CD14-positive monocyte (primary cell): Measurements from ENCODE around the gene AKAIN1. TPM values are rescaled to one million over a fixed set of nuclear protein-coding genes. Genes with fewer than 3 reads are reported as not detected.

ENCODE experiments used
- DNase-seq, 3 donors: peaks; one replicate each; pipeline ENCODE4 v3.0.0-alpha.2; 2011 to 2022
- H2AFZ ChIP-seq: 2 replicates; pipeline ENCODE4 v1.6.0; 2012; ENCODE audit warnings: mild to moderate bottlenecking, low read depth, low read length, inconsistent platforms; ENCODE audit not compliant: insufficient read depth, poor library complexity, severe bottlenecking
- H3K27ac ChIP-seq, 2 donors: 1 replicate in 1 of 2; 2 replicates in 1 of 2; pipeline ENCODE4 v1.5.1; 2012 to 2013; ENCODE audit warnings: low read length in 2 of 2, control low read depth in 1 of 2, inconsistent platforms in 1 of 2, low read depth in 1 of 2, mild to moderate bottlenecking in 1 of 2
- H3K27me3 ChIP-seq, 2 donors: one replicate each; pipeline versions ENCODE4 v1.6.0 to v1.6.1; 2011 to 2013; ENCODE audit warnings: low read length in 2 of 2; ENCODE audit not compliant: control insufficient read depth in 2 of 2, insufficient read depth in 2 of 2
- H3K36me3 ChIP-seq, 2 donors: replicated peaks in 1 of 2; 1 replicate in 1 of 2; 2 replicates in 1 of 2; pipeline versions ENCODE4 v1.5.1 to v1.6.1; 2012 to 2013; ENCODE audit warnings: low read length in 2 of 2, control low read depth in 1 of 2, inconsistent platforms in 1 of 2, mild to moderate bottlenecking in 1 of 2; ENCODE audit not compliant: insufficient read depth in 2 of 2, control insufficient read depth in 1 of 2
- H3K4me1 ChIP-seq, 2 donors: 1 replicate in 1 of 2; 2 replicates in 1 of 2; pipeline versions ENCODE4 v1.5.1 to v1.6.1; 2012 to 2013; ENCODE audit warnings: low read length in 2 of 2, control low read depth in 1 of 2, inconsistent platforms in 1 of 2, mild to moderate bottlenecking in 1 of 2, moderate library complexity in 1 of 2; ENCODE audit not compliant: insufficient read depth in 2 of 2, control insufficient read depth in 1 of 2
- H3K4me2 ChIP-seq: replicated peaks from 2 replicates; pipeline ENCODE3; 2012; ENCODE audit warnings: low read length, moderate library complexity, mild to moderate bottlenecking; ENCODE audit not compliant: poor library complexity, severe bottlenecking; ENCODE audit errors: extremely low read depth
- H3K4me3 ChIP-seq, 3 experiments: fragments of 200-600 bp in 1 of 3; sonication (generic) in 1 of 3; replicated peaks in 1 of 3; 1 replicate in 2 of 3; 2 replicates in 1 of 3; pipeline ENCODE4 v1.5.1; 2011 to 2013; ENCODE audit warnings: low read length in 3 of 3, mild to moderate bottlenecking in 3 of 3, control low read depth in 2 of 3, low read depth in 2 of 3, inconsistent platforms in 1 of 3, moderate library complexity in 1 of 3
- H3K79me2 ChIP-seq: 2 replicates; pipeline ENCODE4 v1.6.0; 2012; ENCODE audit warnings: mild to moderate bottlenecking, control low read depth, inconsistent platforms, low read length, moderate library complexity; ENCODE audit not compliant: insufficient read depth
- H3K9ac ChIP-seq: 2 replicates; pipeline ENCODE4 v1.6.0; 2017; ENCODE audit warnings: low read length, mild to moderate bottlenecking; ENCODE audit not compliant: insufficient read depth, poor library complexity, severe bottlenecking
- H3K9me3 ChIP-seq, 2 donors: replicated peaks in 1 of 2; 1 replicate in 1 of 2; 2 replicates in 1 of 2; pipeline versions ENCODE4 v1.5.1 to v1.6.1; 2012 to 2013; ENCODE audit warnings: low read length in 2 of 2, control low read depth in 1 of 2; ENCODE audit not compliant: control insufficient read depth in 1 of 2, insufficient read depth in 1 of 2
- H4K20me1 ChIP-seq: 2 replicates; pipeline ENCODE4 v1.6.0; 2012; ENCODE audit warnings: mild to moderate bottlenecking, low read length, control low read depth, moderate library complexity; ENCODE audit not compliant: insufficient read depth
- H3K27ac Mint-ChIP-seq, 7 donors: one replicate each; pipeline ENCODE4 v1.8.0; 2020; ENCODE audit warnings: mild to moderate bottlenecking in 7 of 7, mixed read lengths in 7 of 7, moderate library complexity in 6 of 7, inconsistent platforms in 2 of 7
- H3K27me3 Mint-ChIP-seq, 3 donors: one replicate each; pipeline ENCODE4 v1.8.0; 2021 to 2022; ENCODE audit warnings: low read depth in 3 of 3, mild to moderate bottlenecking in 3 of 3, mixed read lengths in 3 of 3, moderate library complexity in 3 of 3, inconsistent platforms in 1 of 3
- H3K36me3 Mint-ChIP-seq, 2 donors: one replicate each; pipeline ENCODE4 v1.8.0; 2020; ENCODE audit warnings: mixed read lengths in 2 of 2, inconsistent platforms in 1 of 2, mild to moderate bottlenecking in 1 of 2
- H3K4me1 Mint-ChIP-seq: one replicate; pipeline ENCODE4 v1.8.0; 2020; ENCODE audit warnings: mild to moderate bottlenecking, mixed read lengths
- H3K4me3 Mint-ChIP-seq, 2 donors: one replicate each; pipeline ENCODE4 v1.8.0; 2020; ENCODE audit warnings: mild to moderate bottlenecking in 2 of 2, mixed read lengths in 2 of 2, moderate library complexity in 1 of 2
- H3K9me3 Mint-ChIP-seq, 7 donors: one replicate each; pipeline ENCODE4 v1.8.0; 2020 to 2022; ENCODE audit warnings: mixed read lengths in 7 of 7, mild to moderate bottlenecking in 6 of 7, moderate library complexity in 6 of 7, inconsistent platforms in 2 of 7
- CTCF ChIP-seq: fragments of 200-600 bp; IDR thresholded peaks from one replicate; pipeline ENCODE4 v1.8.0; 2022; ENCODE audit warnings: antibody characterized with exemption, mild to moderate bottlenecking
- WGBS: methylation state at CpG from one replicate; pipeline ENCODE4 v1.1.5; 2013; ENCODE audit warnings: missing lambda C conversion rate; ENCODE audit not compliant: insufficient coverage; 5-methylcytosine and 5-hydroxymethylcytosine counted together
- intact Hi-C, 2 donors: fragments of 100-400 bp; cut with micrococcal nuclease; formaldehyde crosslinking; loops; one replicate each; pipeline versions ENCODE4 v1.15.0 to v1.15.1; 2023
- polyA plus RNA-seq, 3 donors: library from polyadenylated mRNA; depleted of rRNA in 1 of 3; unstranded in 2 of 3; stranded (reverse) in 1 of 3; fragments of 300-500 nt in 2 of 3; fragments of >200 nt in 1 of 3; fragmentation: Illumina TruSeq in 2 of 3; gene quantifications; 1 replicate in 2 of 3; 2 replicates in 1 of 3; pipeline ENCODE4 v1.2.3, GENCODE V29; 2012 to 2021

The AKAIN1 gene
- polyA plus RNA-seq, 3 donors, result not detected

- 100% methylated on average over 2 of the region's 4 CpGs for WGBS
- no peaks in the 10 kb centered on the region for H3K4me1 Mint-ChIP-seq
- Histone ChIP-seq H3K27ac (no peak overlapping the region), H3K9ac (no peak overlapping the region), H4K20me1 (no peaks in the 10 kb centered on the region), H2AFZ (no peak overlapping the region), H3K4me3 (no peak overlapping the region), H3K36me3 (no peaks in the 10 kb centered on the region), H3K4me1 (no peaks in the 10 kb centered on the region), H3K27me3 (no peaks in the 10 kb centered on the region), H3K79me2 (no peaks in the 10 kb centered on the region), H3K4me2 (no peak overlapping the region), H3K9me3 (peaks cover 0 to 4% of the 10 kb centered on the region in 2 donors)
- no peaks in the 10 kb centered on the region for H3K36me3 Mint-ChIP-seq
- peaks cover 0 to 12% (median 1%) of the 10 kb centered on the region in 7 donors for H3K9me3 Mint-ChIP-seq
- H3K4me3 Mint-ChIP-seq, result no peak overlapping the region
- DNase-seq, result no peak
- TF ChIP-seq CTCF, result no peak
- peaks cover 0 to 4% (median 0%) of the 10 kb centered on the region in 3 donors for H3K27me3 Mint-ChIP-seq
- H3K27ac Mint-ChIP-seq, result no peak overlapping the region
- intact Hi-C loops, result no loop called here
These were observed 99.8 kb downstream of the AKAIN1 start for GRCh38 chr18:5097116-5097703.

GRCh38 chr18:5095239-5095638, 101.8 kb downstream of the AKAIN1 start:
- H2AFZ ChIP-seq, result no peak overlapping the region
- H3K27ac Mint-ChIP-seq, result no peak overlapping the region

More at GRCh38 chr18:5095239-5095638, 101.8 kb downstream of the AKAIN1 start:
- Mint-ChIP-seq H3K27me3 (peaks cover 0 to 2% (median 0%) of the 10 kb centered on the region in 3 donors), H3K9me3 (peaks cover 6 to 19% (median 9%) of the 10 kb centered on the region in 7 donors), H3K36me3 (no peaks in the 10 kb centered on the region), H3K4me3 (no peak overlapping the region), H3K4me1 (no peaks in the 10 kb centered on the region)
- TF ChIP-seq CTCF, result no peak
- H3K9ac ChIP-seq, result no peak overlapping the region
- H3K27ac ChIP-seq, result no peak overlapping the region
- peaks cover 2 to 6% of the 10 kb centered on the region in 2 donors for H3K9me3 ChIP-seq
- H3K36me3 ChIP-seq, result no peaks in the 10 kb centered on the region
- DNase-seq, result no peak
- H3K4me2 ChIP-seq, result no peak overlapping the region
- H3K4me1 ChIP-seq, result no peaks in the 10 kb centered on the region
- intact Hi-C loops, result no loop called here
- 100% methylated on average over 2 of the region's 3 CpGs for WGBS
- H3K27me3 ChIP-seq, result no peaks in the 10 kb centered on the region
- no peaks in the 10 kb centered on the region for H4K20me1 ChIP-seq
- H3K79me2 ChIP-seq, result no peaks in the 10 kb centered on the region
- no peak overlapping the region for H3K4me3 ChIP-seq
